ENCODE data around the gene CDH22. TPM values are rescaled to one million over a fixed set of nuclear protein-coding genes. Genes with fewer than 3 reads are reported as not detected.

CDH22 gene
- total RNA-seq, 2 donors from 2014 or later, result 0.22 to 0.77 TPM

DNA sequence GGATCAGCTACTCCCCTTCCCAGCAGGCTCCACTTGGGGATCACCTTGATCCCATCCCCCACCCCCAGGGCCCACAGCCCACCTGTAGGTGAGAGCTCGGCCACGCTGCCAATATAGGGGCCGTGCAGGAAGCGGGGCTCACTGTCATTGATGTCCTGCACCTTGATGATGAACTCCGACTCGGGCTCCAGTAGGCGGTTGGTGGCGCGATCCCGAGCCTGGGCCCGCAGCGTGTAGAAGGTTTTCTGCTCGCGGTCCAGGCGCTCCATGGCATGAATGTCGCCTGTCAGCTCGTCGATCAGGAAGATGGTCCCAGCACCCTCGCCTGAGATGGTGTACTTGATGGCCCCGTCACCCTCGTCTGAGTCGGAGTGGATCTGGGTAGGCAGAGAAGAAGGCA, 67.4 kb downstream of the CDH22 start:
- Histone ChIP-seq H3K4me3 (ENCODE audit: low read length) (no peak overlapping the region), H3K9ac (ENCODE audit: extremely low read depth, low read length, poor library complexity, severe bottlenecking) (no peak overlapping the region), H3K27me3 (ENCODE audit: control insufficient read depth, insufficient read depth, low read length, poor library complexity, severe bottlenecking) (peaks cover 6% of the 10 kb centered on the region), H3K9me3 (ENCODE audit: control insufficient read depth, low read length) (no peaks in the 10 kb centered on the region), H3K36me3 (ENCODE audit: control insufficient read depth, insufficient read depth, low read length) (no peaks in the 10 kb centered on the region), H3K4me1 (ENCODE audit: control insufficient read depth, insufficient read depth, low read length) (no peaks in the 10 kb centered on the region), H3K27ac (ENCODE audit: low read depth, low read length) (no peak overlapping the region)
- Mint-ChIP-seq H3K36me3 (ENCODE audit: low read depth) (no peaks in the 10 kb centered on the region), H3K27ac (no peak overlapping the region), H3K4me3 (no peak overlapping the region), H3K27me3 (ENCODE audit: insufficient read depth) (peaks cover 4% of the 10 kb centered on the region), H3K4me1 (peaks cover 9% of the 10 kb centered on the region), H3K9me3 (no peaks in the 10 kb centered on the region)
- WGBS, 2 experiments (ENCODE audit: insufficient coverage in 1 of 2, insufficient read length in 1 of 2), result 95 to 99% methylated on average over 22 of the region's 22 CpGs
- no peak for DNase-seq
- TF ChIP-seq CTCF (conservative IDR thresholded peaks at IDR 0.05), result no peak

GRCh38 chr20:46240065-46240464, 68.2 kb downstream of the CDH22 start:
- WGBS, 2 experiments (ENCODE audit: insufficient coverage in 1 of 2, insufficient read length in 1 of 2), result 85 to 92% methylated on average over 2 to 4 of the region's 4 CpGs
- Histone ChIP-seq H3K4me3 (ENCODE audit: low read length) (no peak overlapping the region), H3K27ac (ENCODE audit: low read depth, low read length) (no peak overlapping the region), H3K4me1 (ENCODE audit: control insufficient read depth, insufficient read depth, low read length) (no peaks in the 10 kb centered on the region), H3K9me3 (ENCODE audit: control insufficient read depth, low read length) (no peaks in the 10 kb centered on the region), H3K27me3 (ENCODE audit: control insufficient read depth, insufficient read depth, low read length, poor library complexity, severe bottlenecking) (peaks cover 3% of the 10 kb centered on the region), H3K36me3 (ENCODE audit: control insufficient read depth, insufficient read depth, low read length) (no peaks in the 10 kb centered on the region), H3K9ac (ENCODE audit: extremely low read depth, low read length, poor library complexity, severe bottlenecking) (no peak overlapping the region)
- Mint-ChIP-seq H3K4me3 (no peak overlapping the region), H3K27me3 (ENCODE audit: insufficient read depth) (peaks cover 2% of the 10 kb centered on the region), H3K4me1 (peaks cover 9% of the 10 kb centered on the region), H3K9me3 (no peaks in the 10 kb centered on the region), H3K36me3 (ENCODE audit: low read depth) (no peaks in the 10 kb centered on the region), H3K27ac (no peak overlapping the region)
- no peak for TF ChIP-seq CTCF (conservative IDR thresholded peaks at IDR 0.05)
- no peak for DNase-seq

DNA sequence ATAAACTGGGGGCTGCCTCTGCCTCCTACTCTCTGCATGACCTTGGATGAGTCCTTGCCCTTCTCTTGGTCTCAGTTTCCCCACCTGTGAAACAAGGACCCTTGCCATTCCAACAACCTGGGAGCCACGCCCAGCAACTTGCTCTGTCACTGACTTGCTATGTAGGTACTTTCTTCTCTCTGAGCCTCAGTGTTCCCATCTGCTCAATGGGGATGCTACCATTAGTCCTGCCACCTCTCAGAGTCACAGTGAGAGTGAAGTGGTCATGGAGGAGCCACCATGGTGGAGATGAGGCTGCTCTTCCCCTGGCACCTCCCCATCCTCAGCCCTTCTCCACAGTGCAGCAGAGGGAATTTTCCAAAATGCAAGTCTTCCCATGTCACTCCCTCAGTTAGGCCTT, 70.6 kb downstream of the CDH22 start:
- Mint-ChIP-seq H3K27ac (no peak overlapping the region), H3K4me1 (peaks cover 9% of the 10 kb centered on the region), H3K4me3 (no peak overlapping the region), H3K27me3 (ENCODE audit: insufficient read depth) (peaks cover 6% of the 10 kb centered on the region), H3K9me3 (no peaks in the 10 kb centered on the region), H3K36me3 (ENCODE audit: low read depth) (no peaks in the 10 kb centered on the region)
- no peaks in the 10 kb centered on the region for H3K9me3 ChIP-seq (ENCODE audit: control insufficient read depth, low read length)
- no peak overlapping the region for H3K9ac ChIP-seq (ENCODE audit: extremely low read depth, low read length, poor library complexity, severe bottlenecking)
- WGBS, 2 experiments (ENCODE audit: insufficient coverage in 1 of 2, insufficient read length in 1 of 2), result 71% methylated on average over 1 of the region's 1 CpG; no CpG with 5 or more reads in 1 of the 2 experiments
- no peak overlapping the region for H3K27ac ChIP-seq (ENCODE audit: low read depth, low read length)
- no peak overlapping the region for H3K4me3 ChIP-seq (ENCODE audit: low read length)
- no peaks in the 10 kb centered on the region for H3K36me3 ChIP-seq (ENCODE audit: control insufficient read depth, insufficient read depth, low read length)
- no peak for DNase-seq
- H3K4me1 ChIP-seq (ENCODE audit: control insufficient read depth, insufficient read depth, low read length), result no peaks in the 10 kb centered on the region
- peaks cover 18% of the 10 kb centered on the region for H3K27me3 ChIP-seq (ENCODE audit: control insufficient read depth, insufficient read depth, low read length, poor library complexity, severe bottlenecking)
- TF ChIP-seq CTCF (conservative IDR thresholded peaks at IDR 0.05), result no peak
